ENCODE data around the gene EBF3.

Gene EBF3

GRCh38 chr10:129896136-129896859 lies 67.8 kb downstream of the EBF3 start:
- Histone ChIP-seq H3K27ac (no peak overlapping the region), H3K4me2 (no peak overlapping the region), H3K27me3 (ENCODE audit: insufficient read depth, low read depth) (no peaks in the 10 kb centered on the region), H3K4me1 (ENCODE audit: low read depth, poor library complexity, severe bottlenecking) (no peaks in the 10 kb centered on the region), H2AFZ (ENCODE audit: low read depth) (no peak overlapping the region), H3K36me3 (ENCODE audit: insufficient read depth) (no peaks in the 10 kb centered on the region), H4K20me1 (ENCODE audit: insufficient read depth) (no peaks in the 10 kb centered on the region), H3K79me2 (ENCODE audit: insufficient read depth, low read depth) (no peaks in the 10 kb centered on the region), H3K9ac (no peak overlapping the region), H3K4me3 (IDR thresholded peaks at IDR 0.05; ENCODE audit: insufficient read depth, low read depth, low read length) (no peak overlapping the region)
- TF ChIP-seq CTCF (conservative IDR thresholded peaks at IDR 0.05; ENCODE audit: low read depth, low read length), result no peak

- no peaks in the 10 kb centered on the region for H3K4me1 ChIP-seq (ENCODE audit: low read depth, poor library complexity, severe bottlenecking)
- no peak overlapping the region for H3K9ac ChIP-seq
- no peaks in the 10 kb centered on the region for H3K27me3 ChIP-seq (ENCODE audit: insufficient read depth, low read depth)
- no peak overlapping the region for H3K27ac ChIP-seq
- no peaks in the 10 kb centered on the region for H3K36me3 ChIP-seq (ENCODE audit: insufficient read depth)
- H4K20me1 ChIP-seq (ENCODE audit: insufficient read depth), result no peaks in the 10 kb centered on the region
- no peak overlapping the region for H2AFZ ChIP-seq (ENCODE audit: low read depth)
- TF ChIP-seq CTCF (conservative IDR thresholded peaks at IDR 0.05; ENCODE audit: low read depth, low read length), result no peak
- H3K79me2 ChIP-seq (ENCODE audit: insufficient read depth, low read depth), result no peaks in the 10 kb centered on the region
- no peak overlapping the region for H3K4me2 ChIP-seq
- H3K4me3 ChIP-seq (IDR thresholded peaks at IDR 0.05; ENCODE audit: insufficient read depth, low read depth, low read length), result no peak overlapping the region
Measured at GRCh38 chr10:129895811-129896135, 68.3 kb downstream of the EBF3 start.

- no peak overlapping the region for H2AFZ ChIP-seq (ENCODE audit: low read depth)
- no peaks in the 10 kb centered on the region for H3K27me3 ChIP-seq (ENCODE audit: insufficient read depth, low read depth)
- no peak overlapping the region for H3K9ac ChIP-seq
- no peak for TF ChIP-seq CTCF (conservative IDR thresholded peaks at IDR 0.05; ENCODE audit: low read depth, low read length)
- H3K79me2 ChIP-seq (ENCODE audit: insufficient read depth, low read depth), result no peaks in the 10 kb centered on the region
- no peaks in the 10 kb centered on the region for H4K20me1 ChIP-seq (ENCODE audit: insufficient read depth)
- no peak overlapping the region for H3K4me3 ChIP-seq (IDR thresholded peaks at IDR 0.05; ENCODE audit: insufficient read depth, low read depth, low read length)
- no peak overlapping the region for H3K27ac ChIP-seq
- no peaks in the 10 kb centered on the region for H3K36me3 ChIP-seq (ENCODE audit: insufficient read depth)
- H3K4me2 ChIP-seq, result no peak overlapping the region
- no peaks in the 10 kb centered on the region for H3K4me1 ChIP-seq (ENCODE audit: low read depth, poor library complexity, severe bottlenecking)
Measured at GRCh38 chr10:129894698-129895097, 69.4 kb downstream of the EBF3 start.

- Histone ChIP-seq H3K36me3 (ENCODE audit: insufficient read depth) (no peaks in the 10 kb centered on the region), H2AFZ (ENCODE audit: low read depth) (no peak overlapping the region), H3K4me1 (ENCODE audit: low read depth, poor library complexity, severe bottlenecking) (no peaks in the 10 kb centered on the region), H3K79me2 (ENCODE audit: insufficient read depth, low read depth) (no peaks in the 10 kb centered on the region), H3K4me2 (no peak overlapping the region), H3K27me3 (ENCODE audit: insufficient read depth, low read depth) (no peaks in the 10 kb centered on the region), H3K27ac (no peak overlapping the region), H3K4me3 (IDR thresholded peaks at IDR 0.05; ENCODE audit: insufficient read depth, low read depth, low read length) (no peak overlapping the region), H4K20me1 (ENCODE audit: insufficient read depth) (no peaks in the 10 kb centered on the region), H3K9ac (no peak overlapping the region)
- no peak for TF ChIP-seq CTCF (conservative IDR thresholded peaks at IDR 0.05; ENCODE audit: low read depth, low read length)
Measured at GRCh38 chr10:129893104-129894089, 70.7 kb downstream of the EBF3 start.

Measured in KMS-11 (cell line).